GM12878 (cell line): ENCODE measurements around the gene BBC3. TPM values are rescaled to one million over a fixed set of nuclear protein-coding genes. Genes with fewer than 3 reads are reported as not detected.

Experiments used
- CHD4 ChIP-seq: fragments of 200-600 bp; sonication (generic); IDR thresholded peaks from 2 replicates; pipeline ENCODE4 v1.6.1; 2016; ENCODE audit warnings: mild to moderate bottlenecking
- CREM ChIP-seq: IDR thresholded peaks from 2 replicates; pipeline ENCODE4 v1.6.1; 2014; ENCODE audit warnings: antibody characterized with exemption, low read depth
- E2F4 ChIP-seq: IDR thresholded peaks from 2 replicates; pipeline ENCODE4 v1.6.1; 2012; ENCODE audit warnings: low read depth, low read length, improper control_type of control experiment
- FOS ChIP-seq: IDR thresholded peaks from 3 replicates; pipeline ENCODE4 v1.6.1; 2011; ENCODE audit warnings: borderline replicate concordance; ENCODE audit not compliant: insufficient read length; ENCODE audit errors: extremely low read depth
- HDAC2 ChIP-seq: fragments of 200-600 bp; sonication (generic); IDR thresholded peaks from 2 replicates; pipeline ENCODE4 v1.6.1; 2017
- IKZF1 ChIP-seq: fragments of 450-650 bp; conservative IDR thresholded peaks from 2 replicates; pipeline ENCODE4 v1.6.1; 2017; ENCODE audit warnings: antibody characterized with exemption, mild to moderate bottlenecking
- IKZF2 ChIP-seq, 2 experiments: fragments of 450-650 bp; IDR thresholded peaks; 2 replicates each; pipeline ENCODE4 v1.6.1; 2017; ENCODE audit warnings: mild to moderate bottlenecking in 2 of 2, moderate library complexity in 2 of 2
- JUNB ChIP-seq: IDR thresholded peaks from 2 replicates; pipeline ENCODE4 v1.6.1; 2016; ENCODE audit warnings: antibody characterized with exemption, mild to moderate bottlenecking
- KAT2A ChIP-seq: conservative IDR thresholded peaks from 2 replicates; pipeline ENCODE4 v1.6.1; 2011; ENCODE audit warnings: low read depth, low read length; ENCODE audit not compliant: control insufficient read depth
- MEF2B ChIP-seq: fragments of 450-650 bp; IDR thresholded peaks from 2 replicates; pipeline ENCODE4 v1.6.1; 2018; ENCODE audit warnings: mild to moderate bottlenecking, moderate library complexity; ENCODE audit not compliant: partially characterized antibody, poor library complexity, severe bottlenecking
- MYB ChIP-seq: fragments of 150-350 bp; IDR thresholded peaks from 2 replicates; pipeline ENCODE4 v1.6.1; 2014; ENCODE audit warnings: mild to moderate bottlenecking, low read depth, low read length, borderline replicate concordance
- NFXL1 ChIP-seq: fragments of 450-650 bp; IDR thresholded peaks from 2 replicates; pipeline ENCODE4 v1.6.1; 2017; ENCODE audit warnings: antibody characterized with exemption, mild to moderate bottlenecking, borderline replicate concordance
- RELB ChIP-seq: fragments of 450-650 bp; IDR thresholded peaks from 2 replicates; pipeline ENCODE4 v1.6.1; 2017; ENCODE audit warnings: low read depth, mild to moderate bottlenecking, moderate library complexity
- SMAD5 ChIP-seq: IDR thresholded peaks from 2 replicates; pipeline ENCODE4 v1.6.1; 2016; ENCODE audit warnings: antibody characterized with exemption, low read depth
- SMARCA5 ChIP-seq: fragments of 450-650 bp; IDR thresholded peaks from 2 replicates; pipeline ENCODE4 v1.6.1; 2017; ENCODE audit warnings: mild to moderate bottlenecking
- STAT1 ChIP-seq: fragments of 450-650 bp; conservative IDR thresholded peaks from 2 replicates; pipeline ENCODE4 v1.6.1; 2014; ENCODE audit warnings: antibody characterized with exemption, mild to moderate bottlenecking
- TCF12 ChIP-seq: IDR thresholded peaks from 2 replicates; pipeline ENCODE4 v1.6.1; 2011; ENCODE audit warnings: low read depth, mild to moderate bottlenecking, low read length
- WRNIP1 ChIP-seq: IDR thresholded peaks from 2 replicates; pipeline ENCODE4 v1.6.1; 2011; ENCODE audit warnings: low read depth, low read length, improper control_type of control experiment, borderline replicate concordance
- YY1 ChIP-seq: IDR thresholded peaks from 2 replicates; pipeline ENCODE4 v1.6.1; 2011; ENCODE audit warnings: low read depth, mild to moderate bottlenecking, low read length
- ZNF217 ChIP-seq: fragments of 450-650 bp; IDR thresholded peaks from 2 replicates; pipeline ENCODE4 v1.6.1; 2017; ENCODE audit warnings: antibody characterized with exemption, mild to moderate bottlenecking
- polyA plus RNA-seq, 11 experiments: library from polyadenylated mRNA; depleted of rRNA in 4 of 11; unstranded in 6 of 11; stranded (reverse) in 5 of 11; fragments of >200 nt; fragmentation: Nextera tagmentation in 4 of 11; fragmentation: Illumina TruSeq in 1 of 11; extraction: Ambion mirVana in 4 of 11; extraction: Trizol in 1 of 11; gene quantifications; 1 replicate in 1 of 11; 2 replicates in 10 of 11; pipeline versions ENCODE4 v1.2.1 to v1.2.3, GENCODE V29; 2011 to 2016; ENCODE audit warnings: inconsistent platforms in 2 of 11, missing spikeins in 2 of 11, low read depth in 1 of 11
- total RNA-seq, 4 experiments: library from RNA; depleted of rRNA in 3 of 4; stranded (reverse); fragments of >200 nt in 3 of 4; fragmentation: Illumina TruSeq in 1 of 4; extraction: Trizol in 1 of 4; gene quantifications; 2 replicates each; pipeline versions ENCODE4 v1.2.1 to v1.2.3, GENCODE V29; 2013 to 2021
- TF ChIP-seq, protein P1 (sequence below): fragments of 450-650 bp; IDR thresholded peaks from 2 replicates; pipeline ENCODE4 v1.6.1; 2016; ENCODE audit warnings: mild to moderate bottlenecking
- TF ChIP-seq, protein P2 (sequence below): fragments of 450-650 bp; IDR thresholded peaks from 2 replicates; pipeline ENCODE4 v1.6.1; 2016; ENCODE audit warnings: mild to moderate bottlenecking
- TF ChIP-seq, protein P3 (sequence below): IDR thresholded peaks from 2 replicates; pipeline ENCODE4 v1.6.1; 2011; ENCODE audit warnings: mild to moderate bottlenecking, low read depth, low read length, moderate library complexity; ENCODE audit not compliant: insufficient replicate concordance
- TF ChIP-seq, protein P4 (sequence below): IDR thresholded peaks from 2 replicates; pipeline ENCODE4 v1.6.1; 2012; ENCODE audit warnings: low read depth, low read length, improper control_type of control experiment

BBC3 gene
- total and polyA plus RNA-seq, 10 of the 15 experiments (the other 5 are each of a cell fraction or from before 2014, with no cell fraction given), result 0.10 to 17.9 (median 7.5) TPM

DNA sequence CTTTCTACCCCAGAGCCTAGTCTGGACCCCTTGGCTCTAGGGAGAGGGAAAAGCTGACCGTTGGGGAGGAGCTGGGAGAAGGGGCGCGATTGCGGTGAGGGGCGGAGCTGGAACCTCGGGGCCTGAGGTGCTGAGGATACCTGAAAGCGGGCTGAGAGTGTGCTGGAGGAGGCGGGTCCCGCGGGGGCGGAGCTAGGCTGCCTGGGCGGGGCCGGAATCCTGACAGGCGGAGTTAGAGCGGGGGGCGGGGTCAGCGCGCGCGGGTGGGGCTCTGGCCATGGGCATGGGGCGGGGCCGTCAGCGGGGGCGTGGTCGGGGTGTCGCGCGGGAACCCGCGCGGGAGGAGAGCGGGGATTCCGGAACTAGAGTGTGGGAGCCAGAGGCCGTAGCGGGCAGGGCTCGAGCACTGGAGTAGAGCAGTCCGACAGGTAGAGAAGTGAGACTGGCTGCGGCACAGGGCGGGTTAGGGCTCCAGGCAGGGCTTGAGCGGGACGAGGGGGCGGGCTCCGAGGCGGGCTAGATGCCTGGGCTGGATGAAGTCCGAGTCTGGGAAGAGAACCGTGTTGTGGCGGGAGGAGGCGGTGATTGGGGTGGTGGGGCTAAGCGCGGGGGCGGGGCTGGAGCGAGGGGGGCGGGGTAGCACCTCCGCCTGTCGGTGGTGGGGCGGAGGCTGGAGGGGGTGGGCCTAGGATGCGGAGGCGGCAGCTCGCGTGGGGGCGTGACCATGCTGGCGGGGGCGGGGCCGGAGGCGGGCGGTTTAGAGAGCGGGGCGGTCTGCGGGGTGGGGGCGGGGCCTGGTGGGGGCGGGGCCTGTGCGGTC lies 43.3 kb upstream of the BBC3 start, which contains the start of gene INAFM1 (continued):
- TF ChIP-seq, protein P1, sequence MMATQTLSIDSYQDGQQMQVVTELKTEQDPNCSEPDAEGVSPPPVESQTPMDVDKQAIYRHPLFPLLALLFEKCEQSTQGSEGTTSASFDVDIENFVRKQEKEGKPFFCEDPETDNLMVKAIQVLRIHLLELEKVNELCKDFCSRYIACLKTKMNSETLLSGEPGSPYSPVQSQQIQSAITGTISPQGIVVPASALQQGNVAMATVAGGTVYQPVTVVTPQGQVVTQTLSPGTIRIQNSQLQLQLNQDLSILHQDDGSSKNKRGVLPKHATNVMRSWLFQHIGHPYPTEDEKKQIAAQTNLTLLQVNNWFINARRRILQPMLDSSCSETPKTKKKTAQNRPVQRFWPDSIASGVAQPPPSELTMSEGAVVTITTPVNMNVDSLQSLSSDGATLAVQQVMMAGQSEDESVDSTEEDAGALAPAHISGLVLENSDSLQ, result peak; percentile 57; the same call in 1 of the 2 replicates
- TF ChIP-seq IKZF1 (no peak; the same call in 1 of the 2 replicates), HDAC2 (no peak), YY1 (no peak), SMARCA5 (peak; percentile 91), FOS (no peak), E2F4 (no peak), MEF2B (no peak), JUNB (no peak), CHD4 (no peak), ZNF217 (no peak), WRNIP1 (no peak), CREM (no peak), STAT1 (no peak), KAT2A (no peak), NFXL1 (no peak), MYB (no peak), SMAD5 (no peak), IKZF2 (IDR thresholded peaks at IDR 0.05) (peak in 1 of 2 experiments; percentile 63; a peak in 2 of 4 replicates), RELB (no peak), TCF12 (no peak)
- TF ChIP-seq, protein P2, sequence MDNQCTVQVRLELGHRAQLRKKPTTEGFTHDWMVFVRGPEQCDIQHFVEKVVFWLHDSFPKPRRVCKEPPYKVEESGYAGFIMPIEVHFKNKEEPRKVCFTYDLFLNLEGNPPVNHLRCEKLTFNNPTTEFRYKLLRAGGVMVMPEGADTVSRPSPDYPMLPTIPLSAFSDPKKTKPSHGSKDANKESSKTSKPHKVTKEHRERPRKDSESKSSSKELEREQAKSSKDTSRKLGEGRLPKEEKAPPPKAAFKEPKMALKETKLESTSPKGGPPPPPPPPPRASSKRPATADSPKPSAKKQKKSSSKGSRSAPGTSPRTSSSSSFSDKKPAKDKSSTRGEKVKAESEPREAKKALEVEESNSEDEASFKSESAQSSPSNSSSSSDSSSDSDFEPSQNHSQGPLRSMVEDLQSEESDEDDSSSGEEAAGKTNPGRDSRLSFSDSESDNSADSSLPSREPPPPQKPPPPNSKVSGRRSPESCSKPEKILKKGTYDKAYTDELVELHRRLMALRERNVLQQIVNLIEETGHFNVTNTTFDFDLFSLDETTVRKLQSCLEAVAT, result no peak
- TF ChIP-seq, protein P3, sequence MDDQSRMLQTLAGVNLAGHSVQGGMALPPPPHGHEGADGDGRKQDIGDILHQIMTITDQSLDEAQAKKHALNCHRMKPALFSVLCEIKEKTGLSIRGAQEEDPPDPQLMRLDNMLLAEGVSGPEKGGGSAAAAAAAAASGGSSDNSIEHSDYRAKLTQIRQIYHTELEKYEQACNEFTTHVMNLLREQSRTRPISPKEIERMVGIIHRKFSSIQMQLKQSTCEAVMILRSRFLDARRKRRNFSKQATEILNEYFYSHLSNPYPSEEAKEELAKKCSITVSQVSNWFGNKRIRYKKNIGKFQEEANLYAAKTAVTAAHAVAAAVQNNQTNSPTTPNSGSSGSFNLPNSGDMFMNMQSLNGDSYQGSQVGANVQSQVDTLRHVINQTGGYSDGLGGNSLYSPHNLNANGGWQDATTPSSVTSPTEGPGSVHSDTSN, result no peak
- TF ChIP-seq, protein P4, sequence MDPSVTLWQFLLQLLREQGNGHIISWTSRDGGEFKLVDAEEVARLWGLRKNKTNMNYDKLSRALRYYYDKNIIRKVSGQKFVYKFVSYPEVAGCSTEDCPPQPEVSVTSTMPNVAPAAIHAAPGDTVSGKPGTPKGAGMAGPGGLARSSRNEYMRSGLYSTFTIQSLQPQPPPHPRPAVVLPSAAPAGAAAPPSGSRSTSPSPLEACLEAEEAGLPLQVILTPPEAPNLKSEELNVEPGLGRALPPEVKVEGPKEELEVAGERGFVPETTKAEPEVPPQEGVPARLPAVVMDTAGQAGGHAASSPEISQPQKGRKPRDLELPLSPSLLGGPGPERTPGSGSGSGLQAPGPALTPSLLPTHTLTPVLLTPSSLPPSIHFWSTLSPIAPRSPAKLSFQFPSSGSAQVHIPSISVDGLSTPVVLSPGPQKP, result 0 out of 2 replicates have a peak, but pooled peaks have one; percentile 48
